Activated CD8-positive, alpha-beta memory T cell treated with anti-CD3 and anti-CD28 coated beads for 36 hours (primary cell): Measurements from ENCODE around the gene PPARD. TPM values are rescaled to one million over a fixed set of nuclear protein-coding genes. Genes with fewer than 3 reads are reported as not detected.

ENCODE experiments used
- CTCF ChIA-PET: fragments of 350-600 bp; sonication (Branson Sonifier 250); formaldehyde crosslinking; loops from one replicate; lab custom pipeline; 2021; ENCODE audit warnings: antibody characterized with exemption; lab: Charles Lee
- POLR2A ChIA-PET: fragments of 350-600 bp; sonication (Branson Sonifier 250); formaldehyde crosslinking; loops from one replicate; lab custom pipeline; 2021; ENCODE audit warnings: antibody characterized with exemption; lab: Charles Lee
- total RNA-seq, 2 experiments: library from RNA; stranded (reverse); gene quantifications; one replicate each; pipeline ENCODE4 v1.2.3, GENCODE V29; 2021

The PPARD gene
- total RNA-seq, 2 experiments from 2014 or later = 15.5 to 17.8 TPM

GRCh38 chr6:35468181-35468979, 126.0 kb downstream of the PPARD start, which contains the start of gene RPL10A:
TSS of gene RPL10A (plus strand) at chr6:35468401. CDS start at chr6:35468435, 34 bp downstream.
- ChIA-PET POLR2A (interaction anchor here (0.7 to 1.6 kb wide), 6 partner anchors 14 to 209 kb away, joined by 3 to 9 read pairs (median 5); partner anchors contain the start of genes FANCE, PPARD and ZNF76), CTCF (interaction anchor here (0.6 to 2.2 kb wide), 16 partner anchors 9 to 200 kb away, joined by 3 to 16 read pairs (median 4); partner anchors contain the start of genes DEF6, FANCE and PPARD)

GRCh38 chr6:35468980-35469750, 126.8 kb downstream of the PPARD start:
- POLR2A ChIA-PET = interaction anchor here (0.7 to 1.6 kb wide), 5 partner anchors 17 to 210 kb away, joined by 3 to 6 read pairs (median 5); partner anchors contain the start of genes FANCE, PPARD and ZNF76
- CTCF ChIA-PET = interaction anchor here (0.6 to 2.2 kb wide), 10 partner anchors 12 to 200 kb away, joined by 3 to 16 read pairs (median 7); partner anchors contain the start of genes DEF6 and PPARD

- ChIA-PET POLR2A (interaction anchor here (0.7 kb wide), 1 partner anchor 62 kb away, joined by 4 read pairs; no protein-coding TSS in a partner anchor), CTCF (interaction anchor here (0.9 kb wide), 1 partner anchor 173 kb away, joined by 5 read pairs; the partner anchor contains the start of gene DEF6)
Measured at GRCh38 chr6:35469751-35470662, 127.6 kb downstream of the PPARD start.

- POLR2A ChIA-PET = interaction anchor here (0.7 to 1.7 kb wide), 4 partner anchors 9 to 222 kb away, joined by 3 to 5 read pairs (median 4); no protein-coding TSS in a partner anchor
Measured at GRCh38 chr6:35470663-35471120, 128.3 kb downstream of the PPARD start.

GRCh38 chr6:35471836-35472345, 129.5 kb downstream of the PPARD start:
- ChIA-PET POLR2A (interaction anchor here (0.6 to 1.7 kb wide), 2 partner anchors 8 to 245 kb away, joined by 3 to 5 read pairs; no protein-coding TSS in a partner anchor), CTCF (no interaction called here)

More at GRCh38 chr6:35470663-35471120, 128.3 kb downstream of the PPARD start:
- CTCF ChIA-PET = interaction anchor here (0.9 kb wide), 1 partner anchor 212 kb away, joined by 3 read pairs; no protein-coding TSS in a partner anchor

GRCh38 chr6:35473075-35473849, 130.9 kb downstream of the PPARD start:
- CTCF ChIA-PET = interaction anchor here (0.5 to 0.6 kb wide), 2 partner anchors 127 to 1555 kb away, joined by 3 to 4 read pairs; no protein-coding TSS in a partner anchor
- POLR2A ChIA-PET = interaction anchor here (0.6 to 1.0 kb wide), 7 partner anchors 7 to 180 kb away, joined by 3 to 7 read pairs (median 3); no protein-coding TSS in a partner anchor

GRCh38 chr6:35473850-35474130, 131.4 kb downstream of the PPARD start:
- ChIA-PET CTCF (interaction anchor here (0.5 to 0.6 kb wide), 2 partner anchors 128 to 1554 kb away, joined by 3 to 4 read pairs; no protein-coding TSS in a partner anchor), POLR2A (interaction anchor here (0.6 to 1.4 kb wide), 7 partner anchors 17 to 181 kb away, joined by 3 to 7 read pairs (median 3); no protein-coding TSS in a partner anchor)

GRCh38 chr6:35474131-35474941, 132.0 kb downstream of the PPARD start:
- POLR2A ChIA-PET = interaction anchor here (0.6 to 1.4 kb wide), 8 partner anchors 16 to 206 kb away, joined by 3 to 7 read pairs (median 4); no protein-coding TSS in a partner anchor
- CTCF ChIA-PET = interaction anchor here (0.6 kb wide), 1 partner anchor 195 kb away, joined by 5 read pairs; no protein-coding TSS in a partner anchor

GRCh38 chr6:35474942-35475570, 132.7 kb downstream of the PPARD start:
- CTCF ChIA-PET = no interaction called here
- POLR2A ChIA-PET = interaction anchor here (0.6 to 1.4 kb wide), 4 partner anchors 23 to 206 kb away, joined by 3 to 7 read pairs (median 4); no protein-coding TSS in a partner anchor

- POLR2A ChIA-PET = no interaction called here
- CTCF ChIA-PET = no interaction called here
Measured at GRCh38 chr6:35475573-35475972, 133.2 kb downstream of the PPARD start.

GRCh38 chr6:35476004-35476403, 133.6 kb downstream of the PPARD start:
- CTCF ChIA-PET = no interaction called here
- POLR2A ChIA-PET = no interaction called here

- ChIA-PET POLR2A (no interaction called here), CTCF (no interaction called here)
Measured at GRCh38 chr6:35477028-35477427, 134.7 kb downstream of the PPARD start.
